Measurements from ENCODE around the gene SSC4D. TPM values are rescaled to one million over a fixed set of nuclear protein-coding genes. Genes with fewer than 3 reads are reported as not detected.
A peak's percentile ranks its signal among the peaks of the same experiment; 100 is the strongest.

SSC4D gene
- total RNA-seq, 4 donors from 2014 or later: 0.39 to 0.66 (median 0.46) TPM; not detected in 1

GRCh38 chr7:76359111-76359977 lies 50.2 kb downstream of the SSC4D start:
- peak; percentile 99 for DNase-seq (ENCODE audit: extremely low spot score)
- TF ChIP-seq EP300 (IDR thresholded peaks at IDR 0.05) (peak; percentile 66), POLR2AphosphoS5 (IDR thresholded peaks at IDR 0.05) (peak; percentile 11 to 75), POLR2A (IDR thresholded peaks at IDR 0.05; ENCODE audit: low read depth) (peak; percentile 9)
- TF ChIP-seq, protein P1, sequence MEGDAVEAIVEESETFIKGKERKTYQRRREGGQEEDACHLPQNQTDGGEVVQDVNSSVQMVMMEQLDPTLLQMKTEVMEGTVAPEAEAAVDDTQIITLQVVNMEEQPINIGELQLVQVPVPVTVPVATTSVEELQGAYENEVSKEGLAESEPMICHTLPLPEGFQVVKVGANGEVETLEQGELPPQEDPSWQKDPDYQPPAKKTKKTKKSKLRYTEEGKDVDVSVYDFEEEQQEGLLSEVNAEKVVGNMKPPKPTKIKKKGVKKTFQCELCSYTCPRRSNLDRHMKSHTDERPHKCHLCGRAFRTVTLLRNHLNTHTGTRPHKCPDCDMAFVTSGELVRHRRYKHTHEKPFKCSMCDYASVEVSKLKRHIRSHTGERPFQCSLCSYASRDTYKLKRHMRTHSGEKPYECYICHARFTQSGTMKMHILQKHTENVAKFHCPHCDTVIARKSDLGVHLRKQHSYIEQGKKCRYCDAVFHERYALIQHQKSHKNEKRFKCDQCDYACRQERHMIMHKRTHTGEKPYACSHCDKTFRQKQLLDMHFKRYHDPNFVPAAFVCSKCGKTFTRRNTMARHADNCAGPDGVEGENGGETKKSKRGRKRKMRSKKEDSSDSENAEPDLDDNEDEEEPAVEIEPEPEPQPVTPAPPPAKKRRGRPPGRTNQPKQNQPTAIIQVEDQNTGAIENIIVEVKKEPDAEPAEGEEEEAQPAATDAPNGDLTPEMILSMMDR (IDR thresholded peaks at IDR 0.05): peak; percentile 58 to 83 (median 76)
- H3K4me1 ChIP-seq: peaks cover 32 to 56% (median 50%) of the 10 kb centered on the region in 4 donors
- 2% methylated on average over 14 of the region's 41 CpGs for WGBS
- H3K27ac ChIP-seq (replicated peaks in 1 of 4): peak overlapping the region; percentile 99 to 100 (median 100)
- H3K9me3 ChIP-seq: no peaks in the 10 kb centered on the region
- no peaks in the 10 kb centered on the region for H3K27me3 ChIP-seq
- intact Hi-C loops (cut with DNase I): loop anchor here (2.0 to 10.0 kb wide), 2 partner anchors 41 to 75 kb away; no protein-coding TSS in a partner anchor
- H3K36me3 ChIP-seq: peaks cover 0 to 7% (median 3%) of the 10 kb centered on the region in 4 donors
- H3K4me3 ChIP-seq: peak overlapping the region; percentile 88 to 99 (median 94)

GRCh38 chr7:76358481-76359110 lies 50.9 kb downstream of the SSC4D start, which contains the start of gene YWHAG:
Gene YWHAG, minus strand, starts transcription at chr7:76358991. Its CDS starts 183 bp downstream, at chr7:76358808.
- TF ChIP-seq POLR2AphosphoS5 (IDR thresholded peaks at IDR 0.05) (peak; percentile 98 to 100), EP300 (IDR thresholded peaks at IDR 0.05) (no peak), POLR2A (IDR thresholded peaks at IDR 0.05; ENCODE audit: low read depth) (peak; percentile 100)
- TF ChIP-seq, protein P1 (IDR thresholded peaks at IDR 0.05): no peak
- H3K4me1 ChIP-seq: peaks cover 36 to 56% (median 48%) of the 10 kb centered on the region in 4 donors
- WGBS: 0% methylated on average over 19 of the region's 80 CpGs
- H3K9me3 ChIP-seq: no peaks in the 10 kb centered on the region
- peak; percentile 99 for DNase-seq (ENCODE audit: extremely low spot score)
- intact Hi-C loops (cut with DNase I): loop anchor here (2.0 to 10.0 kb wide), 2 partner anchors 40 to 74 kb away; no protein-coding TSS in a partner anchor
- H3K4me3 ChIP-seq: peak within 1 kb of the TSS; percentile 88 to 99 (median 94)
- peaks cover 0 to 7% (median 3%) of the 10 kb centered on the region in 4 donors for H3K36me3 ChIP-seq
- H3K27me3 ChIP-seq: no peaks in the 10 kb centered on the region
- H3K27ac ChIP-seq (replicated peaks in 1 of 4): peak within 1 kb of the TSS; percentile 99 to 100 (median 100)

- TF ChIP-seq, protein P1 (IDR thresholded peaks at IDR 0.05): no peak
- TF ChIP-seq EP300 (IDR thresholded peaks at IDR 0.05): no peak
- TF ChIP-seq POLR2A (IDR thresholded peaks at IDR 0.05; ENCODE audit: low read depth): no peak
- no peak for TF ChIP-seq POLR2AphosphoS5 (IDR thresholded peaks at IDR 0.05)
- peak; percentile 94 for DNase-seq (ENCODE audit: extremely low spot score)
- intact Hi-C loops (cut with DNase I): loop anchor here (2.0 to 10.0 kb wide), 2 partner anchors 39 to 73 kb away; no protein-coding TSS in a partner anchor
- H3K27ac ChIP-seq (replicated peaks in 1 of 4): peak overlapping the region; percentile 99 to 100 (median 100)
- peak overlapping the region; percentile 88 to 99 (median 94) for H3K4me3 ChIP-seq
- H3K4me1 ChIP-seq: peaks cover 42 to 57% (median 49%) of the 10 kb centered on the region in 4 donors
- H3K9me3 ChIP-seq: no peaks in the 10 kb centered on the region
- H3K27me3 ChIP-seq: no peaks in the 10 kb centered on the region
- WGBS: under 1% methylated on average over 22 of the region's 27 CpGs
- H3K36me3 ChIP-seq: peaks cover 0 to 7% (median 3%) of the 10 kb centered on the region in 4 donors
These were observed 51.5 kb downstream of the SSC4D start for GRCh38 chr7:76358011-76358480.

- TF ChIP-seq POLR2A (IDR thresholded peaks at IDR 0.05; ENCODE audit: low read depth) (no peak), EP300 (IDR thresholded peaks at IDR 0.05) (no peak), POLR2AphosphoS5 (IDR thresholded peaks at IDR 0.05) (no peak)
- TF ChIP-seq, protein P1 (IDR thresholded peaks at IDR 0.05): no peak
- intact Hi-C loops (cut with DNase I): loop anchor here (2.0 to 10.0 kb wide), 2 partner anchors 39 to 73 kb away; no protein-coding TSS in a partner anchor
- under 1% methylated on average over 10 of the region's 10 CpGs for WGBS
- Histone ChIP-seq H3K27me3 (no peaks in the 10 kb centered on the region), H3K27ac (replicated peaks in 1 of 4) (peak overlapping the region; percentile 99 to 100 (median 100)), H3K4me1 (peaks cover 46 to 62% (median 54%) of the 10 kb centered on the region in 4 donors), H3K9me3 (no peaks in the 10 kb centered on the region), H3K36me3 (peaks cover 0 to 7% (median 3%) of the 10 kb centered on the region in 4 donors), H3K4me3 (peak overlapping the region; percentile 88 to 99 (median 94))
- no peak for DNase-seq (ENCODE audit: extremely low spot score)
These were observed 52.0 kb downstream of the SSC4D start for GRCh38 chr7:76357475-76358010.
